ENCODE measurements around the gene APBA2. TPM values are rescaled to one million over a fixed set of nuclear protein-coding genes. Genes with fewer than 3 reads are reported as not detected.

The APBA2 gene
- total RNA-seq, 6 donors from 2014 or later: 3.2 to 7.9 (median 6.0) TPM

DNA sequence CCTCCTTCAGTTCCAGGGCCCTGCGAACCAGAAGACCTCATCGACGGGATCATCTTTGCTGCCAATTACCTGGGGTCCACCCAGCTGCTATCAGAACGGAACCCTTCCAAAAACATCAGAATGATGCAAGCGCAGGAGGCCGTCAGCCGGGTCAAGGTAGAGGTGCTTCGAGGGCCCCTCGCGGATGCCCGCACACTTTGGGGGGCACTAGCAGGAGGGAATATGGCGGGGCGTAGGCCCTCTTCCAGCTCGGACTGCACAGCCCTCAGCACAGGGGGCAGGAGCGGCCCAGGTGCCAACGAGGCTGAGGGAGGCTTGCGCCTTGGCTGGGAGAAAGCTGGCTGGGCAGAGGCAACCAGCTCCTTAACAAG is 207.3 kb downstream of the APBA2 start:
- DNase-seq (peak in 1 of 2 donors; percentile 77), ATAC-seq (ENCODE audit: low FRiP score in 2 of 2) (no peak)
- TF ChIP-seq POLR2A (IDR thresholded peaks at IDR 0.05): no peak
- TF ChIP-seq EP300 (IDR thresholded peaks at IDR 0.05): no peak
- no peak for TF ChIP-seq POLR2AphosphoS5 (IDR thresholded peaks at IDR 0.05)
- TF ChIP-seq, protein P1, sequence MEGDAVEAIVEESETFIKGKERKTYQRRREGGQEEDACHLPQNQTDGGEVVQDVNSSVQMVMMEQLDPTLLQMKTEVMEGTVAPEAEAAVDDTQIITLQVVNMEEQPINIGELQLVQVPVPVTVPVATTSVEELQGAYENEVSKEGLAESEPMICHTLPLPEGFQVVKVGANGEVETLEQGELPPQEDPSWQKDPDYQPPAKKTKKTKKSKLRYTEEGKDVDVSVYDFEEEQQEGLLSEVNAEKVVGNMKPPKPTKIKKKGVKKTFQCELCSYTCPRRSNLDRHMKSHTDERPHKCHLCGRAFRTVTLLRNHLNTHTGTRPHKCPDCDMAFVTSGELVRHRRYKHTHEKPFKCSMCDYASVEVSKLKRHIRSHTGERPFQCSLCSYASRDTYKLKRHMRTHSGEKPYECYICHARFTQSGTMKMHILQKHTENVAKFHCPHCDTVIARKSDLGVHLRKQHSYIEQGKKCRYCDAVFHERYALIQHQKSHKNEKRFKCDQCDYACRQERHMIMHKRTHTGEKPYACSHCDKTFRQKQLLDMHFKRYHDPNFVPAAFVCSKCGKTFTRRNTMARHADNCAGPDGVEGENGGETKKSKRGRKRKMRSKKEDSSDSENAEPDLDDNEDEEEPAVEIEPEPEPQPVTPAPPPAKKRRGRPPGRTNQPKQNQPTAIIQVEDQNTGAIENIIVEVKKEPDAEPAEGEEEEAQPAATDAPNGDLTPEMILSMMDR (IDR thresholded peaks at IDR 0.05): no peak
- Histone ChIP-seq H3K27ac (no peak overlapping the region), H3K27me3 (no peaks in the 10 kb centered on the region), H3K4me1 (no peaks in the 10 kb centered on the region), H3K36me3 (no peaks in the 10 kb centered on the region), H3K4me3 (no peak overlapping the region), H3K9me3 (no peaks in the 10 kb centered on the region)
- WGBS, 2 donors: 94 to 96% methylated on average over 13 to 17 of the region's 17 CpGs

DNA sequence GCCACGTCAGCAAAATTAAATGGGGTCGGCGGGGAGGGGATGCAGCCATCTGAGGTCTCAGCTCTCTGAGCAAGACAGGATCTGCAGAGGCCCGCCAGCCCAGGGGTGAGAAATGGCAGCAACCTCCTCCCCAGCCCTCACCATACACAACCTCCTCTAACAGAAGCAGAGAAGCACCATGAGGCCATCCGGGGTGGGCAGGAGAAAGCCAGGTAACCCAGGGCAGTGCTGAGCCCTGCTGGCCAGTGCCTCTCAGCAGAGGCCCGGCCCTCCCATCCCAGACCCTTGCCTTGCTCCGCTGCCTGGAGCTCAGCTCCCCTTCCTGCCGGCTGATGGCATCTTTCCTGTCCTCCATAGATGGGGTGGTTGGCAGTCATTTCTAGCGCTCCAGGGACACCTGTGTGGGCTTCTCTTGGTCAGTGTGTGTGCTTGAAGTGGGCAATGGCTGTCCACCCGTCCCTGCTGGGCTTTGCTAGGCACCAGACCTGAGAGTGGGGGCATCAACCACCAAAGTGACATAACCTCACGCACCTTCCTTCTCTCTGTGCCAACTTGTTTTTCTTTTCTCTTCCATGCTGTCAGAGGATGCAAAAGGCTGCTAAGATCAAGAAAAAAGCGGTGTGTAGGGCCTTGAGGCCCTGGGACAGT is 208.0 kb downstream of the APBA2 start:
- no peaks in the 10 kb centered on the region for H3K9me3 ChIP-seq
- TF ChIP-seq, protein P1 (IDR thresholded peaks at IDR 0.05): no peak
- TF ChIP-seq POLR2AphosphoS5 (IDR thresholded peaks at IDR 0.05): no peak
- TF ChIP-seq POLR2A (IDR thresholded peaks at IDR 0.05): no peak
- no peak for TF ChIP-seq EP300 (IDR thresholded peaks at IDR 0.05)
- H3K36me3 ChIP-seq: no peaks in the 10 kb centered on the region
- H3K4me3 ChIP-seq: no peak overlapping the region
- no peaks in the 10 kb centered on the region for H3K4me1 ChIP-seq
- WGBS, 2 donors: 84 to 90% methylated on average over 8 to 12 of the region's 12 CpGs
- no peak for ATAC-seq (ENCODE audit: low FRiP score in 2 of 2)
- H3K27me3 ChIP-seq: no peaks in the 10 kb centered on the region
- H3K27ac ChIP-seq: no peak overlapping the region
- no peak for DNase-seq

DNA sequence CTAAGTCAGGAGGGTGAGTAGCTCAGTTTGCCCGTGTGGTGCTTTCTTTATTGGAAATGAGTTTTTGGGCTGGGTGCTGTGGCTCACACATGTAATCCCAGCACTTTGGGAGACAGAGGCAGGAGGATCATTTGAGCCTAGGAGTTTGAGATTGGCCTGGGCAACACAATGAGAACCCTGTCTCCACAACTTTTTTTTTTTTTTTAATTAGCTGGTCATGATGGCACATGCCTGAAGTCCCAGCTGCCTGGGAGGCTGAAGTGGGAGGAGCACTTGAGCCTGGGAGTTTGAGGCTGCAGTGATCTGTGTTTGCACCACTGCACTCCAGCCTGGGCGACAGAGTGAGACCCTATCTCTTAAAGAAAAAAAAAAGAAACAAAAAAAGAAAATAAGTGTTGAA is 208.9 kb downstream of the APBA2 start:
- no peaks in the 10 kb centered on the region for H3K36me3 ChIP-seq
- TF ChIP-seq POLR2A (IDR thresholded peaks at IDR 0.05) (no peak), EP300 (IDR thresholded peaks at IDR 0.05) (no peak)
- TF ChIP-seq, protein P1 (IDR thresholded peaks at IDR 0.05): no peak
- H3K27me3 ChIP-seq: no peaks in the 10 kb centered on the region
- ATAC-seq (ENCODE audit: low FRiP score in 2 of 2) (no peak), DNase-seq (no peak)
- no peaks in the 10 kb centered on the region for H3K4me1 ChIP-seq
- no peak overlapping the region for H3K4me3 ChIP-seq
- 86 to 91% methylated on average over 2 of the region's 2 CpGs for WGBS, 2 donors
- H3K9me3 ChIP-seq: no peaks in the 10 kb centered on the region
- H3K27ac ChIP-seq: no peak overlapping the region

DNA sequence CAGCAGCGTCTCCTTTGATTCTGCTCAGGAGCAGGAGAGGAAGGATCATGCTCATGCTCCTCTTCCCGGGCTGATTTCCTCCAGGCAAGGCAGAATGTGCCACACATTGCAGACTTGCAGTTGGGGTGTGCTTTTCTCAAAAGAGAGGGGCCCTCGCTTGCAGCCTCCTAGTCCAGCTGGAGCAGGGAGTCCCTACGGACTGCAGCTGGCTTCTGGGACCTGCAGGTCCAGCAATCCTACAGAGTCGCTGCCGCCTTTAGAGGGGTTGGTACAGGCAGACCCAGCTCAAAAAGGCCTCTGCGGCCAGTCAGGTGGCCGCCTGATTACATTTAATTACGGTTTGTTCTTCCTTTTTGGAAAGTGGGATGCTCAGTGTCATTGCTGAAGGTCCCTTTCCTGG is 210.0 kb downstream of the APBA2 start:
- no peak overlapping the region for H3K27ac ChIP-seq
- no peaks in the 10 kb centered on the region for H3K4me1 ChIP-seq
- DNase-seq (no peak), ATAC-seq (ENCODE audit: low FRiP score in 2 of 2) (no peak)
- TF ChIP-seq, protein P1 (IDR thresholded peaks at IDR 0.05): no peak
- TF ChIP-seq POLR2A (IDR thresholded peaks at IDR 0.05): no peak
- TF ChIP-seq POLR2AphosphoS5 (IDR thresholded peaks at IDR 0.05): no peak
- no peak for TF ChIP-seq EP300 (IDR thresholded peaks at IDR 0.05)
- no peaks in the 10 kb centered on the region for H3K9me3 ChIP-seq
- no peaks in the 10 kb centered on the region for H3K36me3 ChIP-seq
- no peak overlapping the region for H3K4me3 ChIP-seq
- WGBS, 2 donors: 90 to 93% methylated on average over 2 to 9 of the region's 9 CpGs
- H3K27me3 ChIP-seq: no peaks in the 10 kb centered on the region

DNA sequence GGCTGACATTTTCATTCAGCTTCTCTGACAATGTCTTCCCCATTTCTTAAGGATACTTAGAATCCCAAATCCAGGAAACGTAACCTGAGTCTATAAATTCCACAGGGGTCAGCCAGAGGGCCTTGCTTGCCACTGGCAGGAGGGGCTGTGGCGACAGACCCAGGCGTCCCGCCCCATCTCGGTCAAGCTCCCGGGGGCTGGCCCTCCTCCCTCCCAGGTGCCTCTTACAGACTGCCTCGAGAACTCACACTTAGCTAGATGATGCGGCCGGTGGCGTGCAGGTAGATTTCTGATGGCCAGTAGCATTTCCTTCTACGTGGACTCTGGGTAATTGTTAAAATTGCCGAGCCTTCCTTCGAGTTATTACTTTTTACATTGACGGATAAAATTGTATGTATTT is 211.4 kb downstream of the APBA2 start:
- Histone ChIP-seq H3K9me3 (no peaks in the 10 kb centered on the region), H3K4me1 (no peaks in the 10 kb centered on the region), H3K27ac (no peak overlapping the region), H3K4me3 (no peak overlapping the region), H3K36me3 (no peaks in the 10 kb centered on the region), H3K27me3 (no peaks in the 10 kb centered on the region)
- no peak for TF ChIP-seq EP300 (IDR thresholded peaks at IDR 0.05)
- no peak for TF ChIP-seq POLR2AphosphoS5 (IDR thresholded peaks at IDR 0.05)
- no peak for TF ChIP-seq POLR2A (IDR thresholded peaks at IDR 0.05)
- TF ChIP-seq, protein P1 (IDR thresholded peaks at IDR 0.05): no peak
- 89 to 93% methylated on average over 14 of the region's 14 CpGs for WGBS, 2 donors
- DNase-seq (no peak), ATAC-seq (ENCODE audit: low FRiP score in 2 of 2) (no peak)

Measured in upper lobe of left lung (tissue), 6 donors.